Measurements from ENCODE around the gene CD1E.
"Not testable (repeated sequence)": the region's sequence is repeated elsewhere in the genome, so short reads cannot be mapped to it uniquely, and the experiment has no call there.

The CD1E gene

DNA sequence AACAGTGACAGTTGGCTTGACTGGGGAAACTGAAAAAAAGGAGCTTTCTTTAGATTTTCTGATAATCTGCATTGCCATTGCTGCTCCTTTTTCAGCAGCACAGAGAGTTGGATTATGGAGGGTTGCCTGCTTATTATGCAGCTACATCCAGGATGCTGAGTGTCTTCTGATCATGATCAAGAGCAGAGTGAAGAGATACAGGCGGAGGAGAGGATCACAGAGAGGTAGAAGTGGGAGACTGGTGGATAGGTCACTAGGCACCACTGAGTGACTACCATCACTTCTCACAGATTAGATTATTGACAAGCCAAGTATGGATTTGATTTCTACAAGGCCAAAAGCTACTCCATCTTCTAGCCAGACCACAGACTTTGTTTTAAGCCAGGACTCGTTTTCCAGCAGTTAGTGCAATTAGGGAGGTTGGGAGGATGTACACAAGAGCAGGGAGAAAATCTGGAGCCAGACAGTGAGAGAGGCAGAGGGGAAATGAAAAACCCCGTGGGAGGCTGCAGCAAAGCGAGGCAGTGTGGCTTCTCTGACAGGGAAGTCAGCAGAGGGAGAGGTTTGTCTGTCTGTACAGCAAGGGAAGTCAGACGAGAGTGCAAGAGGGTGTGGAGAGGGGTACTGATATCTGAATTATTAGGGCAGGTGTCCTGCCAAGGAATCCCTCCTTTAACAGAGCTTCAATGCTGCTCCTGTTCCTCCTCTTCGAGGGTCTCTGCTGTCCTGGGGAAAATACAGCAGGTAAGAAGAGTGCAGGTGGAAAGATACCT lies at the start of gene CD1E:
TSS of gene CD1E (plus strand) at position 592 of the 773 bp plus-strand sequence. CDS start at position 687, 95 bp downstream.
- no peak for DNase-seq

DNA sequence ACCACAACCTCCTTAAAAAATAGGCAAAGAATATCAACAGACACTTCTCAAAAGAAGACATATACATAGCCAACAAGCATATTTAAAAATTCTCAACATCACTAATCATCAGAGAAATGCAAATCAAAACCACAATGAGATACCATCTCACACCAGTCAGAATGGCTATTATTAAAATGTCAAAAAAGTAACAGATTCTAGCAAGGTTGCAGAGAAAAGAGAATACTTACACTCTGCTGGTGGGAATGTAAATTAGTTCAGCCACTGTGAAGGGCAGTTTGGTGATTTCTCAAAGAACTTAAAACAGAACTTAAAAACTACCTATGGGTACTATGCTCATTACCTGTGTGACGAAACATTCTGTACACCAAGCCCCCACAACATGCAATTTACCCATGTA lies 43.1 kb upstream of the CD1E start:
- DNase-seq: no peak

DNA sequence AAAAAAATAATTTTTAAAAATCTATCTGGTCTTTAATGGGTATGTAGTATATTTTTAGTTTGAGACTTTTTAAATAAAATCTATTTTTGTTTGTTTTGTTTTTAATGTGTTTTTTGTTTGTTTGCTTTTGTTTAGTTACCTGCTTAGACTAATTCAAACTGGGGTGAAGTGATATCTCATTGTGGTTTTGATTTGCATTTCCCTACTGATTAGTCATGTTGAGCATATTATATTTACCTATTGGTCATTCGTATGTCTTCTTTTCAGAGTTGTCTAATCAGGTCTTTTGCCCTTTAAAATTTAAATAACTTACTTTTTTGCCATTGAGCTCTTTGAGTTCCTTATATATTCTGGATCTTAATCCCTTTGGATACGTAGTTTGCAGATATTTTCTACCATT lies 42.6 kb upstream of the CD1E start:
- no peak for DNase-seq

DNA sequence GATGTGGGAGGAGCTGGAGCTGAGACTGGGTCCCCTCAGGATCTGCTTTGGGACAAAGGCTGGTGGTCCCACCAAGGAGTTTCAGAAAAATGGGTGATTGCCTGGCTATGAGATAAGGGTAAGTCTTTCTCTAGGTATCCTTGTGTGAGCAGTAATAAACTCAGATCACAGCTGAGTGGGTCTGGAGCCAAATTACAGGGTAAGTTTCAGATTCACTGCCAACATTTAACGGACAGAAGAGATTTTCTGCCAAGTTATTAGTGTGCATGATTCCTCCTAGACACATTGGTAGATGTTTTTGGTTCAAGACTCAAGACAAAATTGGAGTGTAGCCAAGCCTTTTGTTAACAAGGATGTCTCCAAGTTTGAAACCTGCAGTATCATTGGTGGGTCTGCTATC lies 29.8 kb upstream of the CD1E start:
- no peak for DNase-seq

- no peak for DNase-seq
Measured at GRCh38 chr1:158324395-158324794, 29.3 kb upstream of the CD1E start.

DNA sequence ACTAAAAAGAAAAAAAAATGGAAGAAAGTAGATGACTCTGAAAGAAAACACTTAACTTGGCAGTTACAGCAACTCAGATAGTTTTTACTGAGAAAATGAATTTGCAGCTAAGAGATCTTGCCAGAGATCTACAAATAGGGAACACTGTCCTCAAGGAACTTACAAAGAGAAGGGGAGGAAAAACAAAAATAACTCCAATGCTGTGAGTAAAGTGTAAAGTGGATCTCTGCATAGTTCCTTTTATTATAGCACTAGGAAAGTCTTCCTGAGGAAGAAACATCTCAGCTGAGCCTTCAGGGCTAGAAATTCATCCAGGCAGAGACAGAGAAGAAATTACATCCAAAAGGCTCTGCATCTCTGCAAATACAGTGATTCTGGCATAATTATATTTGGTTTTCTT lies 26.2 kb upstream of the CD1E start:
- DNase-seq: no peak

DNA sequence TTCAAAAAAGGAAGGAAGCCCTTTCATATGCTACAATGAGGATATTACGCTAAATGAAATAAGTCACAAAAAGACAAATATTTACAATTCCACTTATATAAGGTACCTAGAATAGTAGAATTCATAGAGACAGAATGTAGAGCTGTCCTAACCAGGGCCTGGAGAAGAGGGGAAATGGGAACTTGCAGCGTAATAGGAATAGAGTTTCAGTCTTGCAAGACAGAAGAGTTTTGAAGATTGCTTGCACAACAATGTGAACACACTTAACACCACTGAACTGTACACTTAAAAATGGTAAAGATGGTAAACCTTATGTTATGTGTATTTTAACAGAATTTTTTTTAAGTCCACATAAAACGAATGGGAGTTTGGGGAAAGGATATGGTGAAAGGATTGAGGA lies 25.3 kb upstream of the CD1E start:
- DNase-seq: no peak

DNA sequence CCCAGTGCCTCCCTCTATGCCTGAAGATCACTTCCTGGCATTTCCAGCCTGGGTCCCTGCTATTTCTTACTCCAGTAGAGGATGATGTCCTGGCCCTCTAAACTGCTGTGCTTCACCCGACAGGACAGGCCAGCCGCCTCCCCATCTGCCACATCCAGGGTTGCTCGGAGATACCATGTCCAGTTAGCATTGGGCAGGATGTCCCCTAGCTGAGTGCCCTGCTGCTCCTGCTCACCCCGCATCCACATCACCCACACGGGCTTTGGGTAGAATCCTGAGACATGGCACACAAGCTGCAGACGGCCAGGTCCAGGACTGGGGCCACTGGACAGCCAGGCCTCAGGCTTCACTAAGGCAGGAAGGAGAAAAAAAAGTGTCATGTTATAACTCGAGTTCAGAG lies 24.4 kb upstream of the CD1E start:
- no peak for DNase-seq

- DNase-seq: no peak
Measured at GRCh38 chr1:158329733-158330132, 24.0 kb upstream of the CD1E start.

DNA sequence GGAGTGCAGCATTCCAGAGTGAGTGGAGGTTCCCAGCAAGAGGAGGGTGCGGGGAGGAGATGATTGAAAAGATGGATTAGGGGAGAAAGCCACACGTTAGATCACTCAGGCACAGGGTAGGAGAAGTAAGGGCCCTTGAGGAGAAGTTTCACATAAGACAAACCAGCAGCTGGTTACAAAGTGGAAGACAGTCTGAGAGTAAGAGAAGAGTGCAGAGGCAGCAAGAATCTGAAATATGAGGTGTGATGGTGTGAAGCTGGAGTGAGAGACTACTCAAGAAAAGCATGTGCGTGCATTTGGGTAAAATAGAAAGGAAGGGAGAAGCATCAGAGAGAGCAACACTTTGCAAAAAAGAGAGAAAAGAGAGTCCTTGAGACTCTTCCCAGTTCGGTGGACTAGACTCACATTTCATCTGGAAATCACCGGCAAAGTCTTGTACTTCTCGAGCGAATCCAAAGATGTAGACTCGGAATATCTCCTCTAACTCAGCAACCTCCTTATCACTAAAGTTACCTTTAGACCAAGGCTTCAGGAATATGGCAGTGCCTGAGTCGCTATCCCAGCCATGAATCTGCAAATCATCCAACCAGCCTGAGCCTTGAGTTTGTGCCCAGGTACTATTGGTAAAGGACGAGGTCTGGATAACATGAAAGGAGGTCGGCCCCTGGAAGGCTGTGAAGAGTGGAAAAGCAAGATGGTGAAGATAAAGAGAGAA lies 23.1 kb upstream of the CD1E start:
- no peak for DNase-seq

DNA sequence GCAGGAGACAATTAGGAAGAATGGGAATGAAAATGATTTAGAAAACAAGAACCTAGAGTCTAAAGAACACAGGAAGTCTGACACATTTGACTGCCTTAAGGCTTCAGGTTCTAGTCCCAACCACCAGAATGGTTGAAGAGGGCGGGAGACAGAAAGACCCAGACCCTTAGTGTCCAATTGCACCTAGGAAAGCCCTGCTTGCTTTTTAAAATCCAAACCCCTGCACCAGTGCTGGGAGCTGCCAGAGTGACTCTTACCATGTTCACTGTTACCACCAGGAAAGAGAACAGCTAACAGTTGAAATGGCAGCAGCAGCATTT lies 22.6 kb upstream of the CD1E start:
- DNase-seq: no peak

GRCh38 chr1:158331481-158332150 lies 22.1 kb upstream of the CD1E start, which contains the start of gene CD1B:
Gene CD1B, minus strand, starts transcription at chr1:158331531. Its CDS starts 108 bp downstream, at chr1:158331423.
- DNase-seq: no peak

DNA sequence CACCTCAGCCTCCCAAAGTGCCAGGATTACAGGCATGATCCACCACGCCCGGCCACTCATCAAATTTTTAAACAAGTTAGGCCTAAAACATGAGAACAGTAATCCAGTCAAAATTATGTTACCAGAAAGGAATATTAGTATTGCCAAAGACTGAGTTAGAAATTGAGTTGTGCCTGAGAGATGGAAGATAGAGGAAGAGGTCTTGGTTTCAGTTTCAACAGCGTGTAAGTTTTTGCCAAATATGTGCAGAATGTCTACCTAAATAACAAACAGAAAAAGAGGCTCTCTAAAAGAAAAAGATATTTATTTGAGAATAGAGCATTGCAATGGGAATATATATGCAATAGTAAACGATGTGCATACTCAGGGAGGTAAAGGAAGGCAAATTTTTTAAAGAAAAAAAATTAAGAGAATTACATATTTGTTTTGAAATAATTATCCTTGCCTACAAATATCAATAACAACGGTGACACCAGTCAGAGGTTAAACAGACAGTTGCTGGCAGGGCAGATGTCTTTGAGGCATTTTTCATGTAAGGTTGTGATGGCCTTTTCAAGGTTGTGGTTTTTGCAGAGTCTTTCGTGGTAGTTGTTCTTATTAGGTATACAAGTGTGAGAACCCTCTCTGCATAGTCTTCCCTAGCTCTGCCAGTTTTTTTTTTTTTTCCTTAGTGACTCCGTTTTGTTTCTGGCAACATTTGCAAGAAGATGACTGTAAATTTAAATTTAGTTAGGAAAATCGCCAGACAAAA lies 20.1 kb upstream of the CD1E start:
- no peak for DNase-seq

DNA sequence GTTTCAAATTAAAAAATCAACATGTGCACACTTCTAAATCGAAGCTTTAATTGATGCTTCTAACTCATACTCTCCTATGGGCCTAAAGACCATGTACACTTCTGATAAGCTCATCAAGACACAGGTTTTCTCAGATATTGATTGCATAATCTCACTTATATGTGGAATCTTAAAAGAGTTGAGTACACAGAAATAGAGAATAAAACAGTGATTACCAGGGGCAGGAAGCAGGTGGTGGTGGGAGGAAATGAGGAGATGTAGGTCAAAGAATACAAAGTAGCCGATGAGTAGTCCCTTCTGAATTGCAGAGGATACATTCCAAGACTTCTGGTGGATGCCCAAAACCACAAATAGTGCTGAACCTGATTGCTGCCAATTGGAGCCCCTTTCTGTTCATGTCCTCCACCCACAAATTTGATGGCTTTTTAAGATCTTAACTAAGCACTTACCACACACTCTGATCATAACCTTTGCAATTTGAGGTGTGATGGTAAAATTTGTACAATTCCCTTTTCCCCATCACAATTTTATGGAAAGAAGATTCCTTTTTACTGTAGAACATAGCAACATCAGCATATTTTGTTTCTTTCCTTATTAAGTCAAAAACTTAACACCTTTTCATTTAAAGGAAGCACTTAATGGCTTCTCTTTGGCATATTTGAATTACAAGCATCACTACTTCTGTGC lies 19.0 kb upstream of the CD1E start:
- no peak for DNase-seq

DNA sequence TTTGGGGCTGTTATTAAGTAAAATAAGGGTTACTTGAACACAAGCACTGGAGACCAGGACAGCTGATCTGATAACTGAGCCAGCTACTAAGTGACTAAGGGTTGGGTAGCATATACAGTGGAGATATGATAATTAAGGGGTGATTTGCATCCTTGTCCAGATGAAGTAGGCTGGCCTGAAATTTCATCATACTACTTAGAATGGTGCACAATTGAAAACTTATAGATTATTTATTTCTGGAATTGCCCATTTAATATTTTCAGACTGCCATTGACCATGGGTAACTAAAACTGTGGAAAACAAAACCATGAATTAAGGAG lies 18.5 kb upstream of the CD1E start:
- DNase-seq: no peak

- DNase-seq: not testable (repeated sequence)
Measured at GRCh38 chr1:158336413-158336812, 17.3 kb upstream of the CD1E start.

DNA sequence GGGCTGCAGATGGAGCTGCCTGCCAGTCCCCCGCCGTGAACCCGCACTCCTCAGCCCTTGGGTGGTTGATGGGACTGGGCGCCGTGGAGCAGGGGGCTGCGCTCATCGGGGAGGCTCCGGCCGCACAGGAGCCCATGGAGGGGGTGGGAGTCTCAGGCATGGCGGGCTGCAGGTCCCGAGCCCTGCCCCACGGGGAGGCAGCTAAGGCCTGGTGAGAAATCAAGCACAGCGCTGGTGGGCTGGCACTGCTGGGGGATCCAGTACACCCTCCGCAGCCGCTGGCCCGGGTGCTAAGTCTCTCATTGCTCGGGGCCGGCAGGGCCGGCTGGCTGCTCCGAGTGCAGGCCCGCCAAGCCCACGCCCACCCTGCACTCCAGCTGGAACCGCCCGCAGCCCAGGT lies 4.7 kb upstream of the CD1E start:
- DNase-seq: not testable (repeated sequence)

- DNase-seq: no peak
Measured at GRCh38 chr1:158354255-158354654, 561 bp downstream of the CD1E start.

DNA sequence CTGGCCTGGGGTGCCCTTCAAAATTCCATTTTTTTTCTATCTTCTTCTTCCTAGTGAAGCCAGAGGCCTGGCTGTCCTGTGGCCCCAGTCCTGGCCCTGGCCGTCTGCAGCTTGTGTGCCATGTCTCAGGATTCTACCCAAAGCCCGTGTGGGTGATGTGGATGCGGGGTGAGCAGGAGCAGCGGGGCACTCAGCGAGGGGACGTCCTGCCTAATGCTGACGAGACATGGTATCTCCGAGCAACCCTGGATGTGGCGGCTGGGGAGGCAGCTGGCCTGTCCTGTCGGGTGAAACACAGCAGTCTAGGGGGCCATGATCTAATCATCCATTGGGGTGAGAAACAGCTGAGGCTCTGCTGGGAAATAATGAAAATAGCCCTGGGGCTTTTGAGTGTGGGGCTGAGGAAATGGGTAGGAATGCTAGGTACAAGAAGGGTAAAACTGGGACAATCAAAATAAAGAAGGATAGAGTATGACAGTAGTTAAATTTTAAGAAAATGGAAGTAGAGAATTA lies 2.1 kb downstream of the CD1E start:
- no peak for DNase-seq

GRCh38 chr1:158356616-158357015 lies 2.9 kb downstream of the CD1E start:
- DNase-seq: no peak

GRCh38 chr1:158357441-158357840 lies 3.7 kb downstream of the CD1E start:
- no peak for DNase-seq

DNA sequence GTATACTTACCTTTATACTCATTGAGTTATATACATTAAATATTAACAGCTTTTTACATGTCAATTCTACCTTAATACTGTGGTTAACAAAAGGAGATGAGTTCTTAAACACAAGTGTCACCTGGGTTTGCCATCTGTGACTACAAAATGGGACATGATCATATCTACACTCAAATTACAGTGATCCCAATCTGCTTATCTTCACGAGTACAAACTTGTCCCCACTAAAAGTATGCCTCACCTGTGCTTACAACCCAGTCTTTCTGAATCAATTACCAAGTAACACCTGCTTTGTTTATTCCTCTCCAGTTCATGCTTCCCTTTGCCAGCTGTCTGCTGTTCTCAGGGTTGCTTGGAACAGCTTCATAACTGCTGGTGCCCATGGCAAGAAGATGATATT lies 8.8 kb downstream of the CD1E start:
- no peak for DNase-seq

DNA sequence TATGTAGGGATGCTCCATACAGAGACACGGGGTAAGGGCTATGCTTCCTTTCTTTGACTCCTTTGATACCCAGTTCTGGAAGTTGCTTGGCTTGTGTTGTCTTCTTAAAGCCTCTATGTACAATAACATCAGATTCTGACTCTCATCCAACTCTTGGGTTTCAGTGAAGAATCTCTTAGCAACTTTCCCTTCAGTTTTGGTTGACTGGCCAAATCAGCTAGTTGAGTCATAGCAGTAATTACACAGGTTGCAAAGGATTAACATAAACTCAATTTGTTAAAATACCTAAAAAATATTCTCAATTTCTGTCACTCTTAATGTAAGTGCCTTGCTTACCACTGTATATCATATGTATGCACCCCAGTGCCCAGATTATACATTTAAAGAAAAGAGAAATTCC lies 9.2 kb downstream of the CD1E start:
- DNase-seq: no peak

Measured in HCEC 1CT (cell line).